Measurements from ENCODE around the gene ADAT1. TPM values are rescaled to one million over a fixed set of nuclear protein-coding genes. Genes with fewer than 3 reads are reported as not detected.

The ADAT1 gene
- total RNA-seq, 4 donors from 2014 or later: 27.2 to 38.7 (median 32.4) TPM

DNA sequence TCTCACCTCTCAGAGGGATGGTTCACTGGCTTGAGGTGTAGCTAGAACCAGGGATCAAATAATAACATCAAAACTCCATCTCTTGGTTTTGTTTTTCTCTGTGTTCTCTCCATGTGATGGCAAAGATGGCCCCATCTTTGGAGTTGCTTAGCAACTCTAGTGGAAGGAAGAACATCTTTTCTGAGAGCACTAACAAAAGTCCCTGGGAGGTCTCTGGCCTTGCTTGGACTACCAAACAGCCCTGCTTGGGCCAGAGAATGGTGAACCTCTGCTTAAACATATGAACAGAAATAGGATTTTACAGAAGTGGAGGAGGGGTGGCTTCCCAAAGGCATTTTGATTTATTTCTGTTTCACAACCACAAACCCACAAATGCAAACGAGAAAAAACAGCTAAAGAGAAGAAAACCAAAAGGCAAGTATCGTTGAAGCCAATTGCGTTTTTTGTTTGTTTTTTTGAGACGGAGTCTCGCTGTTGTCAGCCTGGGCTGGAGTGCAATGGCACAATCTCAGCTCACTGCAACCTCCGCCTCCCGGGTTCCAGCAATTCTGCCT, 43.7 kb downstream of the ADAT1 start:
- Histone ChIP-seq H3K4me3 (no peak overlapping the region), H3K4me1 (no peaks in the 10 kb centered on the region), H3K36me3 (peaks cover 0 to 66% of the 10 kb centered on the region in 2 donors), H3K27me3 (no peaks in the 10 kb centered on the region), H3K9me3 (no peaks in the 10 kb centered on the region), H3K27ac (no peak overlapping the region)
- ATAC-seq: no peak
- TF ChIP-seq, protein P1, sequence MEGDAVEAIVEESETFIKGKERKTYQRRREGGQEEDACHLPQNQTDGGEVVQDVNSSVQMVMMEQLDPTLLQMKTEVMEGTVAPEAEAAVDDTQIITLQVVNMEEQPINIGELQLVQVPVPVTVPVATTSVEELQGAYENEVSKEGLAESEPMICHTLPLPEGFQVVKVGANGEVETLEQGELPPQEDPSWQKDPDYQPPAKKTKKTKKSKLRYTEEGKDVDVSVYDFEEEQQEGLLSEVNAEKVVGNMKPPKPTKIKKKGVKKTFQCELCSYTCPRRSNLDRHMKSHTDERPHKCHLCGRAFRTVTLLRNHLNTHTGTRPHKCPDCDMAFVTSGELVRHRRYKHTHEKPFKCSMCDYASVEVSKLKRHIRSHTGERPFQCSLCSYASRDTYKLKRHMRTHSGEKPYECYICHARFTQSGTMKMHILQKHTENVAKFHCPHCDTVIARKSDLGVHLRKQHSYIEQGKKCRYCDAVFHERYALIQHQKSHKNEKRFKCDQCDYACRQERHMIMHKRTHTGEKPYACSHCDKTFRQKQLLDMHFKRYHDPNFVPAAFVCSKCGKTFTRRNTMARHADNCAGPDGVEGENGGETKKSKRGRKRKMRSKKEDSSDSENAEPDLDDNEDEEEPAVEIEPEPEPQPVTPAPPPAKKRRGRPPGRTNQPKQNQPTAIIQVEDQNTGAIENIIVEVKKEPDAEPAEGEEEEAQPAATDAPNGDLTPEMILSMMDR (IDR thresholded peaks at IDR 0.05): no peak
- TF ChIP-seq POLR2A (IDR thresholded peaks at IDR 0.05) (no peak), EP300 (IDR thresholded peaks at IDR 0.05) (no peak), POLR2AphosphoS5 (IDR thresholded peaks at IDR 0.05) (no peak)
- WGBS, 2 donors (ENCODE audit: low coverage in 1 of 2): 73 to 79% methylated on average over 4 to 7 of the region's 7 CpGs

DNA sequence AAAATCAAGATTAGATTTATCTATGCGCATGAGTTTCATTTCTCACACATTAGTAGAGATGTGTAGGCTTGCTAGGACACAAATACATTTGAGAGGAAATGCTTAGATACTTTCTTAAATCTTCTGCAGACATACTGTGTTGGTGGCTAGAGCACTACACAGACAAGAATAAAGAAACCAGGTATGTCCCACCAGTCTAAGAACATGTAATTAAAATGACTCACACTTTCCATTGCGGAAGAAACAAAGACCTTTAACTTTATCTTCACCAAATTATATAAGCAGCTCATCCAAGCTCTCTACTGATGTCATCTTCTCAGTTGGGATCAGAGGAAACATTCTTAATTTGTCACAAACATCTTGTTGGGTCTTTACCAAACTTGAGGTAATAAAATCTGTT, 44.4 kb downstream of the ADAT1 start:
- Histone ChIP-seq H3K36me3 (peaks cover 0 to 73% of the 10 kb centered on the region in 2 donors), H3K27me3 (no peaks in the 10 kb centered on the region), H3K4me3 (no peak overlapping the region), H3K9me3 (no peaks in the 10 kb centered on the region), H3K27ac (no peak overlapping the region), H3K4me1 (peaks cover 0 to 5% (median 0%) of the 10 kb centered on the region in 3 donors)
- 78 to 91% methylated on average over 2 of the region's 2 CpGs for WGBS, 2 donors (ENCODE audit: low coverage in 1 of 2)
- ATAC-seq: no peak
- TF ChIP-seq POLR2A (IDR thresholded peaks at IDR 0.05): no peak
- TF ChIP-seq, protein P1 (IDR thresholded peaks at IDR 0.05): no peak
- TF ChIP-seq POLR2AphosphoS5 (IDR thresholded peaks at IDR 0.05): no peak
- no peak for TF ChIP-seq EP300 (IDR thresholded peaks at IDR 0.05)

DNA sequence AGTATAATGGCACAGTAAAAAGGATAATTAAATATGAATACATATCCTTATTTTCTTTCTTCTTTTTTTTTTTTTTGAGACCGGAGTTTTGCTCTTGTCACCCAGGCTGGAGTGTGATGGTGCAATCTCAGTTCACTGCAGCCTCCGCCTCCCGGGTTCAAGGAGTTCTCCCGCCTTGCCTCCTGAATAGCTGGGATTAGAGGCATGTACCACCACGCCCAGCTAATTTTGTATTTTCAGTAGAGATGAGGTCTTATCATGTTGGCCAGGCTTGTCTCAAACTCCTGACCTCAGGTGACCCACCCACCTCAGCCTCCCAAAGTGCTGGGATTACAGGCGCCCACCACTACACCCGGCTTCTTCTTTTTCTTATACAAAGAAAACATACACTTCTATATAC, 44.9 kb downstream of the ADAT1 start:
- WGBS, 2 donors (ENCODE audit: low coverage in 1 of 2): 83 to 100% methylated on average over 1 to 7 of the region's 7 CpGs
- ATAC-seq: no peak
- Histone ChIP-seq H3K4me1 (peaks cover 0 to 10% (median 0%) of the 10 kb centered on the region in 3 donors), H3K4me3 (no peak overlapping the region), H3K36me3 (peaks cover 0 to 78% of the 10 kb centered on the region in 2 donors), H3K27ac (no peak overlapping the region), H3K27me3 (no peaks in the 10 kb centered on the region), H3K9me3 (no peaks in the 10 kb centered on the region)
- TF ChIP-seq, protein P1 (IDR thresholded peaks at IDR 0.05): no peak
- TF ChIP-seq POLR2A (IDR thresholded peaks at IDR 0.05) (no peak), EP300 (IDR thresholded peaks at IDR 0.05) (no peak), POLR2AphosphoS5 (IDR thresholded peaks at IDR 0.05) (no peak)

DNA sequence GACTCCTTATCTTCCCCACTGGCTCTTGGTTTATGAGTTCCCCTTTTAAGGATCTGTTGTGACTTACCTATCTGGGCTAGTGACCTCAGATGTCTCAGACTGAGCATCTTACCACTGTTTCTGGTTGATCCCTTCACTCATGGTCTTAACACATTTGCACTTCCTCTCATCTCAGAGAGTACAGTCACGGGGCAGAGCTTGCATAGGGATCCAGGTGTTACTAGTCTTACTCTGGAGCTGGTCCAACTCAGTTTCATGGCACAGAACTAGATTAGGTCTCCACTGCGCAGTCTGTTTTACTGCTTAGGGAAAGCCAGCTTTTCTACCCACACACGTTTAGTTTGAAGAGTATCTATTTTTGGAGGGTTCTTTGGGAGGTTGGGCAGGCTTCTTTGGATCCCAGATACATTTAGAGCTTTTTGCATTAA, 46.7 kb downstream of the ADAT1 start:
- H3K27me3 ChIP-seq: no peaks in the 10 kb centered on the region
- H3K4me3 ChIP-seq: no peak overlapping the region
- WGBS, 2 donors (ENCODE audit: low coverage in 1 of 2): 53% methylated on average over 2 of the region's 3 CpGs; no CpG with 5 or more reads in 1 of the 2 donors
- H3K4me1 ChIP-seq: peaks cover 0 to 28% (median 0%) of the 10 kb centered on the region in 3 donors
- peaks cover 0 to 96% of the 10 kb centered on the region in 2 donors for H3K36me3 ChIP-seq
- H3K9me3 ChIP-seq: no peaks in the 10 kb centered on the region
- no peak for ATAC-seq
- H3K27ac ChIP-seq: no peak overlapping the region
- no peak for TF ChIP-seq EP300 (IDR thresholded peaks at IDR 0.05)

DNA sequence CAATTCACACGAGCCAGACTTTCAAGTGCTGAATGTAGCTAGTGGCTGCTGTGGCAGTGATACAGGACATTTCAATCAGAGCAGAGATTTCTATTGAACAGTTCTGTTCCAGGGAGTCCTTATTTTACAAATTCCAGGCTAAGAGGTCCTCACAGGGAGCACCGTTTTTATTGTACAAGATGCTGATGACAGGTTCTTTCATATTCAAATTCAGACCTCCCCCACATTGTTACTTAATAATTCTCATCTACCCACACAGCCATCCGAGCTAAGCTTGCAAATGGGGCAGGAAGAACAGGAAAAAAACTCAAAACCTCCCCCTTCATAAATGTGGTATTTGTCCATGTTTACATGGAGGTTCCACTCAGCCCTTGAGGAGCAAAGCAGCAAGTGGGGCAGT, 47.1 kb downstream of the ADAT1 start:
- Histone ChIP-seq H3K4me1 (peaks cover 0 to 32% (median 0%) of the 10 kb centered on the region in 3 donors), H3K27me3 (no peaks in the 10 kb centered on the region), H3K27ac (no peak overlapping the region), H3K36me3 (peaks cover 0 to 98% of the 10 kb centered on the region in 2 donors), H3K4me3 (no peak overlapping the region), H3K9me3 (no peaks in the 10 kb centered on the region)
- no peak for TF ChIP-seq EP300 (IDR thresholded peaks at IDR 0.05)
- TF ChIP-seq, protein P1 (IDR thresholded peaks at IDR 0.05): no peak
- no peak for TF ChIP-seq POLR2A (IDR thresholded peaks at IDR 0.05)
- TF ChIP-seq POLR2AphosphoS5 (IDR thresholded peaks at IDR 0.05): no peak
- WGBS, 2 donors (ENCODE audit: low coverage in 1 of 2): 35 to 42% methylated on average over 2 to 3 of the region's 3 CpGs
- ATAC-seq: no peak

Data from gastroesophageal sphincter (tissue), 4 donors.